GM21723 (cell line): ENCODE results near the gene CHSY1.

Experiments used
- ATAC-seq: cut with Tn5 transposase; IDR thresholded peaks from one replicate; pipeline ENCODE4 v1.9.1; 2021; ENCODE audit warnings: mild to moderate bottlenecking, moderate library complexity; ENCODE audit not compliant: unreplicated experiment

Gene CHSY1

GRCh38 chr15:101213147-101213546, 38.7 kb downstream of the CHSY1 start:
- no peak for ATAC-seq

DNA sequence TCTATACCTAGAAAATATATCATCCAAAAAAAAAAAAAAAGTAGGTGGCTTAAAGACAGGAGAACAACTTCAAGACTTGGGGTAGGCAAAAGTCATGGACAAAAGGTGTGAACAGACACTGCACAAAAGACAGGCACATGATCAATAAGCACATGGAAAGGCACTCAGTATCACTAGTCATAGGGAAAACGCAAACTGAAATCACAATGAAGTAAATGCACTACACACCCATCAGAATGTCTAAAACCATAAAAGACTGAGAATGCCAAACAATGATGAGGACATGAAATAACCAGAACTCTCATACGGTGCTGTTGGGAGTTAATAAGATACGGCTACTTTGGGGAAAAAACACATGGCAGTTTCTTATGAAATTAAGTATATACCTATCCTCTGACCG, 40.0 kb downstream of the CHSY1 start:
- ATAC-seq: no peak

DNA sequence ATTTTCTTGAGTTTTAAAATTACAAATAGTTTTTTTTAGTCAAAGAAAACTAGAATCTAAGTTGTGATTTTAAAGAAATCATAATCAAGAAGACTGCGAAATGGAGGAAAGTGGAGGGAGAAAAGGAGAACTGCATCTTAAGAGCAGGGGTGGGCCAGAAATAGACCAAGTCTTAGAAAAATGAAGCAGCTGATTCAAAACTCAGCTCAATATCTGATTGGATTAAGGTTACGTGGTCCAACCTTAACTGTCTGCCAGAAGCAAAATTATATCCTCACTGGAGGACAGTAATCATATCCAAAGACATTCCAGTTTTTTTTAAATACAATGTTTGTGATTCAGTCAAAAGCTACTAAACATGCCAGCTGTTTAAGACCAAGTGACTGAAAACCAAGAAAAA, 41.4 kb downstream of the CHSY1 start:
- ATAC-seq: no peak

DNA sequence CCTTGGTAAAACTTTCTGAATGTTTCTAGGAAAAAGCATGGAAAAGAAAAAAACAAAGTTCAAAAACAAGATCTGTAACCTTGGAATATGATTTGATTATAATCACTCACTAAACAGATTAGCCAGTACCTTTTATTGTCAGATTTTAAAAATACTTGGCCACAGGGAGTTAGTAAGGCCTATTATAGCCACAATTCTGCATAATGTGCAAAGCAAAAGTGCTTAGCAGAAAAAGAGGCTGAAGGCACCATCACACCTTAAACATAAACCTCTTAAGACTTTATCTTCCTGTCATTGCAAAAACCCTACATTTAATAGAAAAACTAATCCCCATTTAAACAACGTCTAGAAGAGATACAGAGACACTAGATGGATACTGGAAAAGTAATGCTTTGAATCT, 41.8 kb downstream of the CHSY1 start:
- no peak for ATAC-seq

DNA sequence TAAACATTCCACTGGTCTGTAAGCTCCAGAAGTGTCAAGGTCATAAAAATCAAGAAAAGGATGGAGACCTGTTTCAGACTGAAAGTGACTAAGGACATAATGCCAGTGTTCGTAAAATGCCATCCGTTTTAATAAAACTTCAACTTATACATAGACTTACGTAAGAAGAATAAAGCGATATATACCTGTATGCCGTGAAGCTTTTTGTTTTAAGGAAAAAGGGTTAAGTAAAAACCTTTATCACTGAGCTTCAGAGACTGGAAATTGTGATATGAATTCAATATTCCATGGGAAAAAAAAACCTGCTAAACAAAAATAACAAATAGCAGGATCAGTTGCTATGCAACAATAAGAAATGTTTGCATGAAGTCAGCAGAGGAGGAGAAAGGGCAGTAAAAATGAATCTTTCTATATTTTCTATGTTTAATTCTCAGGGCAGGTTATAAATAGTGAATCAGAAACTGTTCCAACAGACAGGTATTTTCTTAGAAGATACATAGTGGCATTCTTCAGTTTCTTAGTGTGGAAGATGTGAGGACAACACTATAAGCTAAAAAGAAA, 42.5 kb downstream of the CHSY1 start:
- no peak for ATAC-seq

DNA sequence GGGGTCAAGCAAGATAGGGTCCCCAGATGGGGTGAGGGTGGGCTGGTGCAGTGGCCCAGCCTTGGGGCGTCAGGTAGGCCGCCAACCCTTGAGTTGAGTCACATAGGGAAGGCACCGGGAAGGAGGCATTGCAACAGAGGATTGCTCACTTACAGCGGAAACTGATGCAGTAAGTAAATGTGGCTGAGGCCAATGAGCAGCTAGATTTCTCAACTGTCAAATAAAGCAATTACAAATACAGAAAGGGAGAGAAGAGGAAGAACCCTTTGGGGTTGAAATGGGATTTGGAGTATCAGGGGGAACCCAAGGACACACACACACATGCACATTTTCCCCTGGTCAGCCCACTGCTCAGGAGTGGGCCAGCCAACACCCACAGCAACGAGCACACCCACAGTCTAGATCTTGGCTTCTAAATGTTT, 44.0 kb downstream of the CHSY1 start:
- ATAC-seq: no peak

GRCh38 chr15:101206176-101206591, 45.7 kb downstream of the CHSY1 start:
- no peak for ATAC-seq

DNA sequence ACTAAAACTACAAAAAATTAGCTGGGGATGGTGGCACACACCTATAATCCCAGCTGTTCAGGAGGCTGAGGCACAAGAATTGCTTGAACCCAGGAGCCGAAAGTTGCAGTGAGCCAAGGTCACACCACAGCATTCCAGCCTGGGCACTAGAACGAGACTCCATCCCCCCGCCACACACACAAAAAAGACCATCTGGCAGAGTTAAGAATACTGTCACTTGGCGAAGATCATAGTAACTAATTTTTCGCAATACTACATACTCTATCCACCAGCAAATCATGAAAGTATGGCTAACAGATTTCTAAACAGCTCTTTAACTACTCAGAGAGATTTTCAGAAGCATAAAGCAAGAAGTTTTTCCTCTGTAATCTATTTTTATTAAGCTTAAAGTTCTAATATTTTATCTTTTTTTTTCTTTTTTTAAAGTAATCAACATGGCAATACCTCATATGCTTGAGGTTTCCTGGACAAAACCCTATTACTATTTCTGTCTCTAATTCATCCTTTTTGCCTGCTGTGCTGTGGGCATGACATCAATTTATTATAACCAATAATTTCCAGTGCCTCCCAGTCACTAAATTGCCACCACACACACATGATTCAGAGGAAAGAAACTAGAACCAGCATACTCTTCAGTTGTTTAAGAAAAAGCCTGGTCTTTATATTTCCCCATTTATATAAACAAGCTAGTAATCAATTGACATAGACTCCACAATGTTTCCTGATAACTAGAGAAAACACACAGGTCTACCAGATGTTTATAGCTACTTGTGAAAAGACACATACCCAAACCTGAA, 46.9 kb downstream of the CHSY1 start:
- no peak for ATAC-seq

DNA sequence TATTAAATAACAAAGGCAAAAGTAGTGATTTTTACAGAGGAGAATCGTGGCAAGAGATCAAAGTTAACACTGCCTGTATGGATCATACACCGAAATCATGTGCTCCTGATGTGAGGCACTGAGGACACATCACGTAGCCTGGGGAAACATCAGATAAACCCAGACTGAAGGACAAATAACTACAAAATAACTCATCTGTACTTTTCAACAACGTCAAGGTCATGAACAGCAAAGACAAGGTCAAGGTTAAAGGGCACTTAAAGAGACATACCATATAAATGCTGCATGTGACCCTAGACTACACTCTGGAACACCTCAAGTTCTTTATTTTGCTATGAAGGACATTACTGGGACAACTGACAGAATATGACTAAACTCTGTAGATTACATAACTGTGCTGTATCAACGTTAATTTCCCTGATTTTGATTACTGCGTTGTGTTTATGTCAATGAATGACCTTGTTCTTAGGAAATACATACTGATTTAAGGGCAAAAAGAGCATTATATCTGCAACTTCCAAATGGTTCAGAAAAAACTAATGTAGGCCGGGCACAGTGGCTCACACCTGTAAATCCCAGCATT, 48.1 kb downstream of the CHSY1 start:
- no peak for ATAC-seq

- ATAC-seq: no peak
Measured at GRCh38 chr15:101203029-101203573, 48.7 kb downstream of the CHSY1 start.

- ATAC-seq: no peak
Measured at GRCh38 chr15:101201411-101202174, 50.3 kb downstream of the CHSY1 start.

- ATAC-seq: no peak
Measured at GRCh38 chr15:101200181-101200580, 51.7 kb downstream of the CHSY1 start.

- ATAC-seq: no peak
Measured at GRCh38 chr15:101198800-101199199, 53.0 kb downstream of the CHSY1 start.

DNA sequence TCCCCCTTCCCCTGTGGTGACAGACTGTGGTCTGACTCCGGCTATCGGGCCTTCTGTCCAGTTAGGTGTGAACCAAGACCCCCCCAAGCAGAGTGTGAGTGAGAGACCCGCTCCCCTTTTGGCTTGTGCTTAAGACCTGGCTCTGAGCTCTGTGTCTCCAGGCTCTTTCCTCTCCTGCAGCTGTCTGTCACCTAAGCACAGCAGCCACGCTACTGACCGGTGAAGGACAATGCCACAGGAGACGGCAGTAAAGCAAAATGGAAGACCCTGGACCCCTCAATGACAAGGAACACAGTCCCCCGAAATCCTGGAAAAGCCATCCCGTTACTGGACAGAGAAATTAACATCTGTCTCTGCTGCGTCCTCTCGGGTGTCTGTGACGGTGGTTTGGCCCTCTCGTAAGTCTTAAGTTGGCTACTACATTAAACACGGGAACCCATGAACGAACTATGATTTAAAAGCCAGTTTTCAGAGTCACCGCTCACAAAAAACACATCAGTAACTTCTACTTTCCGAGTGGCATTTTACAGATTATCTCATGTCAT, 53.7 kb downstream of the CHSY1 start:
- ATAC-seq: no peak

- no peak for ATAC-seq
Measured at GRCh38 chr15:101194546-101195125, 57.2 kb downstream of the CHSY1 start.

GRCh38 chr15:101193806-101194545, 57.9 kb downstream of the CHSY1 start:
- no peak for ATAC-seq

- ATAC-seq: no peak
Measured at GRCh38 chr15:101193120-101193644, 58.7 kb downstream of the CHSY1 start.

- no peak for ATAC-seq
Measured at GRCh38 chr15:101192081-101192480, 59.8 kb downstream of the CHSY1 start.

DNA sequence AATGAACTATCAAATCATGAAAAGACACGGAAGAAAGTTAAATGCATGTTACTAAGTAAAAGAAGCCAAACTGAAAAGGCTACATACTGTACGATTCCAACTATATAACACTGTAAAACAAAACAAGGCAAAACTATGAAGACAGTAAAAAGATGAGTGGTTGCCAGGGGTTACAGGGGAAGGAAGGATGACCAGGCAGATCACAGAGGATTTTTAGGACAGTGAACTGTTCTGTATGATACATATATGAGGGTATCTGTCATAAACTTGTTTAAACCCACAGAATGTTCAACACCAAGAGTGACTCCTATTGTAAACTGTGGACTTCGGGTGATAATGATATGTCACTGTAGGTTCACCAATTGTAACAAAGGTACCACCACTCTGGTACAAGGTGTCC, 60.6 kb downstream of the CHSY1 start:
- ATAC-seq: no peak
